ENCODE measurements around the gene GOSR1.

GRCh38 chr17:30524847-30525246 is 47.6 kb downstream of the GOSR1 start:
- TF ChIP-seq, protein P1, sequence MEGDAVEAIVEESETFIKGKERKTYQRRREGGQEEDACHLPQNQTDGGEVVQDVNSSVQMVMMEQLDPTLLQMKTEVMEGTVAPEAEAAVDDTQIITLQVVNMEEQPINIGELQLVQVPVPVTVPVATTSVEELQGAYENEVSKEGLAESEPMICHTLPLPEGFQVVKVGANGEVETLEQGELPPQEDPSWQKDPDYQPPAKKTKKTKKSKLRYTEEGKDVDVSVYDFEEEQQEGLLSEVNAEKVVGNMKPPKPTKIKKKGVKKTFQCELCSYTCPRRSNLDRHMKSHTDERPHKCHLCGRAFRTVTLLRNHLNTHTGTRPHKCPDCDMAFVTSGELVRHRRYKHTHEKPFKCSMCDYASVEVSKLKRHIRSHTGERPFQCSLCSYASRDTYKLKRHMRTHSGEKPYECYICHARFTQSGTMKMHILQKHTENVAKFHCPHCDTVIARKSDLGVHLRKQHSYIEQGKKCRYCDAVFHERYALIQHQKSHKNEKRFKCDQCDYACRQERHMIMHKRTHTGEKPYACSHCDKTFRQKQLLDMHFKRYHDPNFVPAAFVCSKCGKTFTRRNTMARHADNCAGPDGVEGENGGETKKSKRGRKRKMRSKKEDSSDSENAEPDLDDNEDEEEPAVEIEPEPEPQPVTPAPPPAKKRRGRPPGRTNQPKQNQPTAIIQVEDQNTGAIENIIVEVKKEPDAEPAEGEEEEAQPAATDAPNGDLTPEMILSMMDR (conservative IDR thresholded peaks at IDR 0.05 in 1 of 2, IDR thresholded peaks at IDR 0.05 in 1 of 2; ENCODE audit: low read depth in 1 of 2, low read length in 2 of 2): no peak
- TF ChIP-seq EZH2 (IDR thresholded peaks at IDR 0.05; ENCODE audit: low read length, missing control alignments): no peak

Data from fibroblast of lung (primary cell).